GM21423 (cell line): ENCODE measurements around the gene GPA33.
A peak's percentile ranks its signal among the peaks of the same experiment; 100 is the strongest.

Source experiments
- ATAC-seq: cut with Tn5 transposase; IDR thresholded peaks from one replicate; pipeline ENCODE4 v1.9.1; 2021; ENCODE audit warnings: mild to moderate bottlenecking, moderate library complexity; ENCODE audit not compliant: unreplicated experiment

GPA33 gene

GRCh38 chr1:167118188-167118587 is 28.0 kb upstream of the GPA33 start:
- no peak for ATAC-seq

GRCh38 chr1:167117225-167117624 is 27.0 kb upstream of the GPA33 start:
- no peak for ATAC-seq

- no peak for ATAC-seq
Observed at GRCh38 chr1:167116174-167116573, 26.0 kb upstream of the GPA33 start.

- no peak for ATAC-seq
Observed at GRCh38 chr1:167115655-167116054, 25.5 kb upstream of the GPA33 start.

- ATAC-seq: no peak
Observed at GRCh38 chr1:167114725-167115124, 24.5 kb upstream of the GPA33 start.

GRCh38 chr1:167111868-167112709 is 21.9 kb upstream of the GPA33 start:
- no peak for ATAC-seq

- ATAC-seq: no peak
Observed at GRCh38 chr1:167110586-167110985, 20.4 kb upstream of the GPA33 start.

GRCh38 chr1:167109125-167109524 is 18.9 kb upstream of the GPA33 start:
- ATAC-seq: no peak

GRCh38 chr1:167107456-167107855 is 17.3 kb upstream of the GPA33 start:
- no peak for ATAC-seq

- no peak for ATAC-seq
Observed at GRCh38 chr1:167106119-167106461, 15.9 kb upstream of the GPA33 start.

- no peak for ATAC-seq
Observed at GRCh38 chr1:167105271-167106118, 15.3 kb upstream of the GPA33 start.

- peak; percentile 51 for ATAC-seq
Observed at GRCh38 chr1:167104256-167104633, 14.1 kb upstream of the GPA33 start.

GRCh38 chr1:167102906-167103573 is 12.9 kb upstream of the GPA33 start:
- no peak for ATAC-seq

GRCh38 chr1:167101754-167102153 is 11.6 kb upstream of the GPA33 start:
- no peak for ATAC-seq

GRCh38 chr1:167100730-167101129 is 10.6 kb upstream of the GPA33 start:
- ATAC-seq: no peak

GRCh38 chr1:167099851-167100250 is 9.7 kb upstream of the GPA33 start:
- no peak for ATAC-seq

- no peak for ATAC-seq
Observed at GRCh38 chr1:167095368-167095767, 5.2 kb upstream of the GPA33 start.

- no peak for ATAC-seq
Observed at GRCh38 chr1:167094690-167095089, 4.5 kb upstream of the GPA33 start.

- no peak for ATAC-seq
Observed at GRCh38 chr1:167093846-167094516, 3.8 kb upstream of the GPA33 start, which contains the start of gene STYXL2. STYXL2 (plus strand) TSS chr1:167094075; CDS start chr1:167094850, 775 bp downstream.

- ATAC-seq: no peak
Observed at GRCh38 chr1:167092653-167093052, 2.5 kb upstream of the GPA33 start.

GRCh38 chr1:167089939-167090313 is 251 bp downstream of the GPA33 start:
- no peak for ATAC-seq
